Airway epithelial cell (primary cell): ENCODE results near the gene PIAS1. TPM values are rescaled to one million over a fixed set of nuclear protein-coding genes. Genes with fewer than 3 reads are reported as not detected.

Experiments used
- total RNA-seq: library from RNA; depleted of rRNA; stranded (reverse); fragments of >200 nt; gene quantifications from 2 replicates; pipeline ENCODE4 v1.2.3, GENCODE V29; 2015

The PIAS1 gene
- total RNA-seq = 6.2 and 21.2 TPM in 2 replicates

DNA sequence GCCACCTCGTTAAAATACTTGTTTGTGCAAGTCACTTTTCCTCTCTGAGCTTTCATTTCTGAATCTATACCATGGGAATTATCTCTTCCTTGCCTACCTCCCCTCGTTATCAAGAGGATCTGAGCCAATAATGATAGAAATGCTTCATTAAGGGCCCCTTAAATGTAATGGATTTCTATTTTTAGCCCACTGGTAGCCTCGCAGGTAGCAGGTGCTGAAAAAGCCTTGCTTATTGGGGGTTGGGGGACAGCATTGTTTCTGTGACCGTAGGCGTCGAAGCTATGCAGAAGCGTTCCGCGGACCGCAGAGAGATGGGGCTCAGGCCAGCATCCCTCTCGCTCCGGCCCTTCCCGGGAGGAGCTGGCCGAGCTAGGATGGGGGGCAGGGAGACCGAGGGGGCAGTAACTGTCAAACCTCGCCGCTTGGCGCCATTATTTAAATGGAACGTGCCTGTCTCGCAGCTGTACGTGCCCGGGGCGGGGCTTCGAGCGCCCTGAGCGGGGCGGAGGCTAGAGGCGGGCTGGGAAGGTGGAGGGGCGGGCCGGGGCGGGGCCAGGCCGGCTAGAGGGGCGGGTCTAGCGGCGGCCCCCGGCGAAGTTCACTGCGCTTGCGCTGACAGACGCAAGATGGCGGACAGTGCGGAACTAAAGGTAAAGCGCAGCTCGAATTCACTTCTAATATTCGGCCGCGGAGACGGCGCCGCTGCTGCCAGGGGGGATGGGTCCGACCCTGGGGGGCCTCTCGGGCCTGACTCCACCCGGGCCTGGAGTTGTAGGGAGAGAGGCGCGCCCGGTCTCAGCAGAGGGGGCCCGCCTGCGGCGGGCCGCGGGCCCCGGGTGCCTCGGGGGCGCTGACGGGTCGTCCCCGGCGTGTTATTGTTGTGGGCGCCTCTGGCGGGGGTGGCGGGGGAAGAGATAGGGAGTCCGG lies at the start of gene PIAS1:
PIAS1 (plus strand) TSS at position 615 of the 927 bp plus-strand sequence; CDS start at position 627, 12 bp downstream.

DNA sequence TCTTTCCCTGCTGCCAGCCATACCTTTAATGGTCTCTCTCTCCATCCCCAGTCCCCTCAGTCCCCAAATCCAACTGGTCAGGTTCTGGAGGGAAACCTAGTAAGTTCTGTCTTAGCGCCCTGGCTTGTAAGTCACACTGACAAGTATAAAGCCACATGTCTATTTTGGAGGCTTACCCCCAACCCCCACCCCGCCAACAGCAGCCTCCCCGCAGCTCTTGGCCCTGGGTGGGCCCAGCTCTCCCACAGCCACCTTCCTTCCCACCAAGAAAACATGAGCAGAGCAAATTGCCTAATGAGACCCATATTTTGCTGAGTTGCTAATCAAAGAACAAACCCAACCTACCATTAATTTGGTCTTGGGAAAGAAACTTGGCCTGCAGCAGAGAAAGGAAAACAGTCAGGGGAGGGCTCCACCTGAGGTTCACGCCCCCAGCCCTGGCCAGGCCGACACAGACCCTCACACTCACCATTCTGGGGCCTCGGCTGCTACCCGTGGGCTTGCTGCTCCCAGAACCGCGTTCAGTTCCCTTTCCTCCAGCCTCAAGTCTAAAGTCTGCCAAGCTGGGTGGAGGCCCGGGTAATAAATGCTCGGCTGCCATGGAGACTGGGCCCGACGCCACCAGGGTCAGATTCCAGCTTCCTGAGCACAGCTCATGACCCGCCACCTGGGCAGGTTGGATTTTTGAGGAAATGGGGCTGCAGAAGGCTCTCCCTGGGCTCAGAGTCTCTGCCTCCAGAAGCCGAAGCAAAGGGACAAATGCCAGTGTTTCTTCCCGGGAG lies 150.9 kb downstream of the PIAS1 start, which contains the start of gene CALML4:
CALML4 (minus strand) TSS at position 557 of the 782 bp plus-strand sequence; CDS start at position 472, 85 bp downstream.

GRCh38 chr15:68229386-68230156 lies 175.5 kb downstream of the PIAS1 start, which contains the start of gene CLN6:
Gene CLN6 (minus strand): TSS chr15:68229728. CDS start chr15:68229584, 144 bp downstream.

Other genes starting within 250 kb of the PIAS1 start
- 0.19 TPM in 1 of 2 replicates, not detected in the other for gene SKOR1, start 228.8 kb upstream of the PIAS1 start, total RNA-seq
- gene RNU6-1, start 214.3 kb upstream of the PIAS1 start, total RNA-seq = not detected in 2 replicates
- 0.84 and 0.85 TPM in 2 replicates for gene CALML4, start 151.0 kb downstream of the PIAS1 start, total RNA-seq
- gene CLN6, start 175.4 kb downstream of the PIAS1 start, total RNA-seq = 15.1 and 26.9 TPM in 2 replicates
- 27.5 and 40.5 TPM in 2 replicates for gene FEM1B, start 223.4 kb downstream of the PIAS1 start, total RNA-seq